Measurements from ENCODE around the gene AXIN1. TPM values are rescaled to one million over a fixed set of nuclear protein-coding genes. Genes with fewer than 3 reads are reported as not detected.

The AXIN1 gene
- total and polyA plus RNA-seq, 9 of the 15 experiments (the other 6 are each of a cell fraction or from before 2014, with no cell fraction given), result 0.42 to 58.0 (median 25.9) TPM

DNA sequence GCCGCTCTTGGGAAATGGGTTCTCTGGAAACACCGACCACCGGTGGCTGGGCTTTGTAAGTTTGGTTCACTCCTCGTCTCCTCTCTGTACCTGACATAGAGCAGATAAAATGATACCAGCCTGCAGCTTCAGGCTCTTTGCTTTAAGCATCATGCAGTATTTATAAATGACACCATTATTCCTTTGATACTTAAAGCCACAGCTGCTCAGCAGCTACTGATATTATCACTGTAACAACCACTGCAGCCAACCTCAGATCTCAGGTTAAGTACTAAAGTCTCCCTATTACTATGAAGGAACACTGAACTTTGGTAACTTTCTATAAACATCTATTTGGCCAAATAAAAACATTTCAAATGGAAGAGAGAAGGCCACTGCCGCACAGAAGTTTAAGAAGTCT lies 34.9 kb downstream of the AXIN1 start:
- Histone ChIP-seq H3K4me2 (ENCODE audit: insufficient read depth, low read length) (no peak overlapping the region), H3K27ac (ENCODE audit: extremely low read depth, low read depth, low read length) (no peak overlapping the region), H3K9me1 (ENCODE audit: control insufficient read depth, insufficient read depth, low read length) (no peaks in the 10 kb centered on the region), H3K36me3 (ENCODE audit: control insufficient read depth, insufficient read depth, low read length) (peaks cover 72% of the 10 kb centered on the region), H4K20me1 (replicated peaks; ENCODE audit: control insufficient read depth, insufficient read depth, low read length) (peaks cover 25% of the 10 kb centered on the region; the same call in 1 of the 2 replicates), H3K79me2 (ENCODE audit: control insufficient read depth, insufficient read depth, low read length) (peaks cover 91% of the 10 kb centered on the region), H3K4me1 (replicated peaks in 1 of 2; ENCODE audit: control insufficient read depth in 2 of 2, insufficient read depth in 2 of 2, low read length in 2 of 2) (peaks cover 0 to 42% of the 10 kb centered on the region in 2 experiments; a peak in 3 of 5 replicates), H3K4me3 (no peak overlapping the region), H3K9me3 (replicated peaks; ENCODE audit: control insufficient read depth, insufficient read depth, low read depth, low read length) (no peaks in the 10 kb centered on the region), H3K27me3 (ENCODE audit: control insufficient read depth in 2 of 2, insufficient read depth in 2 of 2, low read length in 2 of 2) (no peaks in the 10 kb centered on the region), H2AFZ (ENCODE audit: low read depth, low read length) (no peak overlapping the region), H3K9ac (ENCODE audit: insufficient read depth in 1 of 2, low read depth in 2 of 2, low read length in 2 of 2) (peak overlapping the region in 1 of 2 experiments; percentile 75; a peak in 2 of 4 replicates)
- DNase-seq (ENCODE audit: extremely low read depth in 1 of 4, low spot score in 3 of 4) (no peak), ATAC-seq (no peak), FAIRE-seq (no peak)
- BruUV-seq (replicated peaks), result no TSS peak
- in situ Hi-C loops (cut with MboI) (no loop called here), intact Hi-C loops (cut with micrococcal nuclease) (no loop called here)
- 93% methylated on average over 5 of the region's 5 CpGs for WGBS (ENCODE audit: insufficient coverage, low coverage, missing lambda C conversion rate)
- ChIA-PET CTCF (ENCODE audit: low intra/inter-chr PET ratio) (no interaction called here), POLR2A (no interaction called here)
- TF ChIP-seq ZNF707 (CRISPR knock-in tag; conservative IDR thresholded peaks at IDR 0.05), result no peak
- no peak for TF ChIP-seq ZNF232 (CRISPR knock-in tag; IDR thresholded peaks at IDR 0.05)
- TF ChIP-seq, protein P1, sequence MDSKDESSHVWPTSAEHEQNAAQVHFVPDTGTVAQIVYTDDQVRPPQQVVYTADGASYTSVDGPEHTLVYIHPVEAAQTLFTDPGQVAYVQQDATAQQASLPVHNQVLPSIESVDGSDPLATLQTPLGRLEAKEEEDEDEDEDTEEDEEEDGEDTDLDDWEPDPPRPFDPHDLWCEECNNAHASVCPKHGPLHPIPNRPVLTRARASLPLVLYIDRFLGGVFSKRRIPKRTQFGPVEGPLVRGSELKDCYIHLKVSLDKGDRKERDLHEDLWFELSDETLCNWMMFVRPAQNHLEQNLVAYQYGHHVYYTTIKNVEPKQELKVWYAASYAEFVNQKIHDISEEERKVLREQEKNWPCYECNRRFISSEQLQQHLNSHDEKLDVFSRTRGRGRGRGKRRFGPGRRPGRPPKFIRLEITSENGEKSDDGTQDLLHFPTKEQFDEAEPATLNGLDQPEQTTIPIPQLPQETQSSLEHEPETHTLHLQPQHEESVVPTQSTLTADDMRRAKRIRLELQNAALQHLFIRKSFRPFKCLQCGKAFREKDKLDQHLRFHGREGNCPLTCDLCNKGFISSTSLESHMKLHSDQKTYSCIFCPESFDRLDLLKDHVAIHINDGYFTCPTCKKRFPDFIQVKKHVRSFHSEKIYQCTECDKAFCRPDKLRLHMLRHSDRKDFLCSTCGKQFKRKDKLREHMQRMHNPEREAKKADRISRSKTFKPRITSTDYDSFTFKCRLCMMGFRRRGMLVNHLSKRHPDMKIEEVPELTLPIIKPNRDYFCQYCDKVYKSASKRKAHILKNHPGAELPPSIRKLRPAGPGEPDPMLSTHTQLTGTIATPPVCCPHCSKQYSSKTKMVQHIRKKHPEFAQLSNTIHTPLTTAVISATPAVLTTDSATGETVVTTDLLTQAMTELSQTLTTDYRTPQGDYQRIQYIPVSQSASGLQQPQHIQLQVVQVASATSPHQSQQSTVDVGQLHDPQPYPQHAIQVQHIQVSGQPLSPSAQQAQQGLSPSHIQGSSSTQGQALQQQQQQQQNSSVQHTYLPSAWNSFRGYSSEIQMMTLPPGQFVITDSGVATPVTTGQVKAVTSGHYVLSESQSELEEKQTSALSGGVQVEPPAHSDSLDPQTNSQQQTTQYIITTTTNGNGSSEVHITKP (IDR thresholded peaks at IDR 0.05; ENCODE audit: partially characterized antibody), result no peak
- TF ChIP-seq, protein P2, sequence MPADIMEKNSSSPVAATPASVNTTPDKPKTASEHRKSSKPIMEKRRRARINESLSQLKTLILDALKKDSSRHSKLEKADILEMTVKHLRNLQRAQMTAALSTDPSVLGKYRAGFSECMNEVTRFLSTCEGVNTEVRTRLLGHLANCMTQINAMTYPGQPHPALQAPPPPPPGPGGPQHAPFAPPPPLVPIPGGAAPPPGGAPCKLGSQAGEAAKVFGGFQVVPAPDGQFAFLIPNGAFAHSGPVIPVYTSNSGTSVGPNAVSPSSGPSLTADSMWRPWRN (IDR thresholded peaks at IDR 0.05; ENCODE audit: low read depth), result no peak
- no peak for TF ChIP-seq ZNF512 (tag; IDR thresholded peaks at IDR 0.05)

Measured in K562 (cell line).